HS-27A (cell line): ENCODE measurements around the gene LRMDA.

Source experiments
- DNase-seq: peaks from one replicate; pipeline ENCODE4 v3.0.0-alpha.2; 2012; ENCODE audit warnings: low read depth, missing footprints

LRMDA gene

GRCh38 chr10:75836064-75836463, 404.6 kb downstream of the LRMDA start:
- DNase-seq: no peak

GRCh38 chr10:75838486-75838885, 407.1 kb downstream of the LRMDA start:
- DNase-seq: no peak

GRCh38 chr10:75839020-75839419, 407.6 kb downstream of the LRMDA start:
- DNase-seq: no peak

- DNase-seq: no peak
Observed at GRCh38 chr10:75841266-75841665, 409.8 kb downstream of the LRMDA start.

GRCh38 chr10:75845176-75845947, 413.9 kb downstream of the LRMDA start:
- no peak for DNase-seq

- DNase-seq: no peak
Observed at GRCh38 chr10:75847477-75847876, 416.1 kb downstream of the LRMDA start.

- no peak for DNase-seq
Observed at GRCh38 chr10:75851580-75852345, 420.3 kb downstream of the LRMDA start.

- DNase-seq: no peak
Observed at GRCh38 chr10:75852851-75853484, 421.5 kb downstream of the LRMDA start.

GRCh38 chr10:75857269-75857846, 425.9 kb downstream of the LRMDA start:
- no peak for DNase-seq

- DNase-seq: no peak
Observed at GRCh38 chr10:75857896-75858295, 426.5 kb downstream of the LRMDA start.

GRCh38 chr10:75858339-75858738, 426.9 kb downstream of the LRMDA start:
- no peak for DNase-seq

- DNase-seq: no peak
Observed at GRCh38 chr10:75859141-75859540, 427.7 kb downstream of the LRMDA start.

GRCh38 chr10:75860009-75860408, 428.6 kb downstream of the LRMDA start:
- DNase-seq: no peak

- no peak for DNase-seq
Observed at GRCh38 chr10:75861582-75861981, 430.2 kb downstream of the LRMDA start.

- DNase-seq: no peak
Observed at GRCh38 chr10:75862935-75863334, 431.5 kb downstream of the LRMDA start.

GRCh38 chr10:75864717-75865116, 433.3 kb downstream of the LRMDA start:
- no peak for DNase-seq

GRCh38 chr10:75865413-75866299, 434.2 kb downstream of the LRMDA start:
- no peak for DNase-seq

- no peak for DNase-seq
Observed at GRCh38 chr10:75866300-75866625, 434.8 kb downstream of the LRMDA start.

- DNase-seq: no peak
Observed at GRCh38 chr10:75866731-75867130, 435.3 kb downstream of the LRMDA start.

- no peak for DNase-seq
Observed at GRCh38 chr10:75868574-75868973, 437.1 kb downstream of the LRMDA start.

- no peak for DNase-seq
Observed at GRCh38 chr10:75870039-75870645, 438.7 kb downstream of the LRMDA start.
